HuH-7.5 (cell line): ENCODE measurements around the gene TMEM185B.
"Not testable (repeated sequence)": the region's sequence is repeated elsewhere in the genome, so short reads cannot be mapped to it uniquely, and the experiment has no call there.

Experiments
- DNase-seq: peaks from one replicate; pipeline ENCODE4 v3.0.0; 2011; ENCODE audit warnings: low spot score

The TMEM185B gene

GRCh38 chr2:120206022-120206581, 17.1 kb downstream of the TMEM185B start:
- DNase-seq = no peak

DNA sequence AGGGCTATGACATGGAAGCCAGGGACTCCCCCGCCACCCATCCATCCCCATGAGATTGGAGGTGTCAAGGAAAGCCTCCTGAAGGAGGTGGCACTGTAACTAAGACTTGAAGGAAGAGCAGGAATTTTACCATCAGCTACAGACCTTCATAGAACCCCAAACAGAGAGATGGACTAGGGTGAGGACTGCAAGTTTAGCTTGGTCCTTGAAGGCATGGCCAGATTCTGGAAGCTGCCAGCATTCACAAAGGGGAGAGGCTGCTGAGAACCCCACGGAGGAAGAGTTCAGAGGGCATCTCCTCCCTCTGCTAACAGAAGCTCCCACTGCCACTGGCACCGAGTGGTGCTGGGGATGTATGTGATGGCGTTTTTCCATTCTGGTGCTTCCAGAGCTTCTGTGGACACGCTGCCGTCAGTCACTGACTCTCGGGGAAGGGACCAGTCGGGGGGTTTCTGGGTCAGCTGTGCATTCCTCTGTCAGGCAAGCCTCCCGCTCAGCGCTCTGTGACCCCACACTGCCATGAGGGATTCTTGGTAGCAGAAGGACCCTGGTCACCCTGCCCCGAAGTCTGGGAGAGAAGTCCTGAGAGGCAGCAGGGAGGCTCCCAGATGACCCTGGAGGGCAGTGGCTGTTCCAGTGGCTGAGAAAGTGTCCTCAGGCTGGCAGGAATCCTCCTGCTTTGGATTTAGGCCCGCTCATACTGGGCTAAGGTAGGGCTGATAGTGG, 18.1 kb downstream of the TMEM185B start:
- DNase-seq = no peak

DNA sequence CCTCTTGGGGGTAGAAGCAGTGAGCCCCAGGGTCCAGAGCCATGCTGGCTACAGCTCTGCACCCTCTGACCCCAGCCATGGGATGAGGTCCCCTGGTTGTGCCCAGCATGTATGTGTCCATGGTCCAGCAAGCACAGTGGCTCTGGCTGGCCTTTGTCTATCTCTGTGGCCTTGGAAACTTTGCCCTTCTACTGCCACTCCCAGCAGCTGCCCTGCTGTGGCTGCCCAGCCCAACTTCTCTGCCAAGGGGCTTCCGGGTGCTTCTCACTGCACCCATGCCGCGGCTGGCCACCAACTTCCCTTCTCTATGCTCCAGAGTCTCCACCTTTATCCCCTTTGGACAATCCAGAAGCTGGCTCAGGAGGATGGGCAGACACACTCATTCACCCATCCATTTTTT, 18.8 kb downstream of the TMEM185B start:
- DNase-seq = no peak

DNA sequence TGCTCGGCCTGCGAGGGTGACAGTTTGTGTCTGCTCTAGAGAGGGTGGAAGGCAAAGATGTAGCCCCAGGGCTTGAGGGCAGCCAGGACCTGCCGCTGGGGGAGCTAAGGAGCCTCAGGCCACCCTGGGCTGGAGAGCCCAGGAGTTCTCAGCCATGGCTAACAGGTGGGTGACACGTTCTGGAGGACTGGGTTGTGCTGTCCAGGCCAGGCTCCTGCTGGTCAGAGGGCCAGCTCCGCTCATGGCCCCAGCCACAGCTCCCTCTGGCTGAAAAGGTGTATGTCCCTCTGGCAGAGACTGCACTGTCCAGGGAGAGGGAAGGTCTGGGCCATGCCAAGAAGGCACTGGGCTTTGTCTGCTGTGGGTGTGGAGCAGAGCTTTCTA, 19.2 kb downstream of the TMEM185B start:
- no peak for DNase-seq

GRCh38 chr2:120203251-120204021, 19.8 kb downstream of the TMEM185B start:
- DNase-seq = no peak

- not testable (repeated sequence) for DNase-seq
Measured at GRCh38 chr2:120199817-120200459, 23.3 kb downstream of the TMEM185B start.

- DNase-seq = no peak
Measured at GRCh38 chr2:120195553-120195952, 27.6 kb downstream of the TMEM185B start.

- no peak for DNase-seq
Measured at GRCh38 chr2:120192280-120192679, 30.9 kb downstream of the TMEM185B start.

- no peak for DNase-seq
Measured at GRCh38 chr2:120189189-120189588, 34.0 kb downstream of the TMEM185B start.

DNA sequence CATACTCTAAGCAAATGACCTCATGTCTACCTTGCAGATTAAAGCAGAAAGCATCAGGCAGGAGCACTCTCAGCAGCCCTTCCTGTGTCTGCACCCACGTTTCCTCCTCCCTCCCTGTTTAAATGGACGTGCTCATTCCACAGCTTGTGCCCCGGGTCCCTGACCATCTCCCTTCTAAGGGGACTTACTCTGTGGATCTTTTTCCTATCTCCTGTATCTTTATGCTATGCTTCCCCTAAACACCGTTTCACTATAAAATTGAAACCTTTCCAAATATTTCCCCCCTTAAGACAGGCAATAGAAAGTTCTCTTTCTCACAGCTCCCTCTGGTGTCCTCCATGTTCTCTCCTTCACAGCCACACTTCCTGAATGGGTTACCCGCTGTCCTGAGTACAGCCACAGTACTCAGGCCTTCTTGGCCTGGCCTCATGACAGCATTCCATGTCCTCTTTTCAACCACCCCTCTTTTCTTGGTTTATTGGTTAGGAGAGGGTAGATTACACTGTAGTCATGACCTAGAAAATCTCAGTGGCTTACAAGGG, 41.1 kb downstream of the TMEM185B start:
- no peak for DNase-seq

- DNase-seq = no peak
Measured at GRCh38 chr2:120180066-120180465, 43.1 kb downstream of the TMEM185B start.

GRCh38 chr2:120179396-120179795, 43.8 kb downstream of the TMEM185B start:
- no peak for DNase-seq

DNA sequence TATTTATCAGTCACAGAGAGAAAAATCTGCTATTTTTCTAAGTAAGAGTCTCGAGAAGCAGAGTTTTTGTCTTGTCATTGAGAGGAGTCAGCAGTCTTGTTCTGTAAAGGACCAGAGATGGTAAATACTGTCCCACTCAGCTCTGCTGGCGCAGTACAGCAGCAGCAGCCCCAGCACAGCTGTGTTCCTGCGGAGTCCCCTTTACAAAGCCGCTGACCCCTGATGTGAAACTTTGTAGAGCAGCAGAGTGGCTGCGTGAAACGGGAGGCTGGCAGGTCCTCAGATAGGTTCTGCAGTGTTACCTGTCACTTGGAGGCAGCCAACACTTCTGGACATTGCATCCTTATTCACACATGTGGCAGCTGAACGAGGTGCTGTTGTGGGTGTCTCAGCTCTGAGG, 45.2 kb downstream of the TMEM185B start:
- no peak for DNase-seq

DNA sequence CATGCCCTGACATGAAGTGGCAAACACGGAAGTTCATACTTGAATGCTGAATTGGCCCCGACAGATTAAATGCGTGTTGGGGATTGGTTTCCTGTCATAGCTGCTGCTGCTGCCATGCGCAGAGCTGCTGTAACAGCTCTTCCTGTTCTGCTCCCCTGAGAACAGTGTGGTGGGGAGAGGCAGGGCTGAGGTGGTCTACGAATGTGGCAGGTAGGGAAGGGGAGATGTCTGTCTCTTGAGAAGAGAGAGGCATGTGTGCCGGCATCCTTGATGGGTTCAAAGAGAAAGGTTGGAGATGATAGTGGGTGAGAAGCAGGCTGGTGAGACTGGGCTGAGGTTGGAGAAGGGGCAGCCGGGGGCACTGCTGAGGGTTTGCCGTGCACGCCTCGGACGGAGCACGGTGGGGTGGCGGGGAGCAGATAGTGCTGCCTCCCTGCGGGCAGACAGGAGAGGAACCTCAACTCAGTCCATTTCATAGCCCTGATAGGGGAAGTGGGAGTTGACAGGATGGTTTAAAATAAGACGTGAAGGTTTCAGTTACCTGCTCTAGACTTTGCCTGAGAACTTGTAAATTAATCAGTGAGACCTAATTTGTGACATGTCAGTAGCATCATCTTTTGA, 46.1 kb downstream of the TMEM185B start:
- no peak for DNase-seq

GRCh38 chr2:120176526-120176925, 46.7 kb downstream of the TMEM185B start:
- DNase-seq = no peak

DNA sequence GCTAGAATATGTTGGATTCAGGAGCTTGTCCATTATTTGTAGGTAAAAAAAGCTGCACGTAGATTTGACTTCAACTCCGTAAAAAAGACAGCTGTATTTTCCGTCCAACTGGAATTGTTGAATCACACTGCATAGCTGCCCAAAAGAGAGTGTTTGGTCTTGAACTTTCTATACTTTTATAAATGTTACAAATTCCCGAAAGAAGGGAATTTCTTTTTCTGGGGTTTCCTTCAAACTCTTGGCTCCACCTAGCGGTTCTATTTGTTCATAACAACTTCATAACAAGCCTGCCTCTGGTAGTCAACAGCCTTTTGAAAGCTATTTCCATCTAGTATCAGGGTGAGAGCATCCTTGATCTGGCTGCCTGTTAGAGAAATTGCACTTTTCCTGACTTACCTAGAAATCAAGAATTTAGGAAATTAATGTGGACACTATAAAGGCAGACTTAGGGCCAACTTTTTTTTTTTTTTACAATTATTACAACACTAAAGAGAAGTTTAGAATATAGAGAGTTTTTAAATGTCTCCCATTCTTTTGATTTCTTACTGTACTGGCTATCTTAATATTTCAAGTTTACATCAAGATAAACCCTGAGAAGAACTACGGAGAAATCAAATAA, 48.1 kb downstream of the TMEM185B start:
- DNase-seq = peak; percentile 59
